Glomerular visceral epithelial cell (primary cell): Measurements from ENCODE around the gene RALGAPA1.

ENCODE experiments used
- DNase-seq: peaks from one replicate; pipeline ENCODE4 v3.0.0-alpha.2; 2016; ENCODE audit errors: extremely low spot score

RALGAPA1 gene

GRCh38 chr14:35535483-35536112, 273.5 kb downstream of the RALGAPA1 start:
- no peak for DNase-seq

GRCh38 chr14:35534873-35535482, 274.1 kb downstream of the RALGAPA1 start:
- DNase-seq: peak; percentile 72

GRCh38 chr14:35534208-35534872, 274.8 kb downstream of the RALGAPA1 start:
- no peak for DNase-seq

GRCh38 chr14:35533357-35534207, 275.5 kb downstream of the RALGAPA1 start, which contains the start of gene INSM2:
Gene INSM2 (plus strand): TSS chr14:35534164. CDS start chr14:35534253, 89 bp downstream.
- DNase-seq: peak; percentile 67

- no peak for DNase-seq
Measured at GRCh38 chr14:35532783-35533356, 276.2 kb downstream of the RALGAPA1 start.

GRCh38 chr14:35531960-35532747, 276.9 kb downstream of the RALGAPA1 start:
- DNase-seq: no peak

- DNase-seq: no peak
Measured at GRCh38 chr14:35526962-35527361, 282.1 kb downstream of the RALGAPA1 start.

- DNase-seq: no peak
Measured at GRCh38 chr14:35525695-35526094, 283.4 kb downstream of the RALGAPA1 start.

GRCh38 chr14:35519986-35520385, 289.1 kb downstream of the RALGAPA1 start:
- no peak for DNase-seq

GRCh38 chr14:35515916-35516315, 293.2 kb downstream of the RALGAPA1 start:
- no peak for DNase-seq

GRCh38 chr14:35512765-35513164, 296.3 kb downstream of the RALGAPA1 start:
- no peak for DNase-seq

GRCh38 chr14:35509846-35510245, 299.2 kb downstream of the RALGAPA1 start:
- DNase-seq: no peak

- DNase-seq: no peak
Measured at GRCh38 chr14:35506927-35507326, 302.2 kb downstream of the RALGAPA1 start.

GRCh38 chr14:35506461-35506860, 302.6 kb downstream of the RALGAPA1 start:
- DNase-seq: no peak

- DNase-seq: no peak
Measured at GRCh38 chr14:35504260-35504659, 304.8 kb downstream of the RALGAPA1 start.

- no peak for DNase-seq
Measured at GRCh38 chr14:35503646-35504045, 305.4 kb downstream of the RALGAPA1 start.

- DNase-seq: no peak
Measured at GRCh38 chr14:35499180-35499579, 309.9 kb downstream of the RALGAPA1 start.

GRCh38 chr14:35495278-35495677, 313.8 kb downstream of the RALGAPA1 start:
- DNase-seq: no peak

- DNase-seq: no peak
Measured at GRCh38 chr14:35492569-35493014, 316.5 kb downstream of the RALGAPA1 start.
